Testis (tissue), 2 donors: ENCODE results near the gene SLC22A4.

Source experiments
- CTCF ChIP-seq, 3 experiments: fragments of 450-650 bp in 2 of 3; fragments of 200-600 bp in 1 of 3; sonication (generic) in 1 of 3; IDR thresholded peaks; one replicate each; pipeline ENCODE4 v1.5.1; 2016 to 2019; ENCODE audit warnings: antibody characterized with exemption in 3 of 3, mild to moderate bottlenecking in 2 of 3, moderate library complexity in 1 of 3
- POLR2A ChIP-seq: fragments of 450-650 bp; IDR thresholded peaks from one replicate; pipeline ENCODE4 v1.6.1; 2017; ENCODE audit warnings: antibody characterized with exemption, mild to moderate bottlenecking, moderate library complexity

- TF ChIP-seq CTCF (IDR thresholded peaks at IDR 0.05) (no peak), POLR2A (no peak)
Measured at GRCh38 chr5:132258102-132259068, 35.8 kb upstream of the SLC22A4 start.
